Natural killer cell (primary cell): ENCODE measurements around the gene PLCD3. TPM values are rescaled to one million over a fixed set of nuclear protein-coding genes. Genes with fewer than 3 reads are reported as not detected.

Experiments
- ATAC-seq, 3 donors: fragments of 150-1000 bp in 2 of 3; fragments of 200-7000 bp in 1 of 3; cut with Tn5 transposase; 1 replicate in 1 of 3; 2 replicates in 2 of 3; pipeline ENCODE4 v1.10.0; 2021; ENCODE audit warnings: mild to moderate bottlenecking in 2 of 3, moderate library complexity in 2 of 3
- DNase-seq, 2 donors: peaks; one replicate each; pipeline versions ENCODE4 v3.0.0 to v3.0.0-alpha.2; 2013 to 2021; ENCODE audit warnings: mixed read lengths in 1 of 2
- H3K27ac ChIP-seq: one replicate; pipeline ENCODE4 v1.5.1; 2013; ENCODE audit warnings: mild to moderate bottlenecking, low read length
- H3K27me3 ChIP-seq: one replicate; pipeline ENCODE4 v1.6.1; 2013; ENCODE audit warnings: low read length; ENCODE audit not compliant: control insufficient read depth, insufficient read depth
- H3K36me3 ChIP-seq: one replicate; pipeline ENCODE4 v1.6.1; 2013; ENCODE audit warnings: low read length; ENCODE audit not compliant: control insufficient read depth, insufficient read depth
- H3K4me1 ChIP-seq: one replicate; pipeline ENCODE4 v1.6.1; 2013; ENCODE audit warnings: low read length; ENCODE audit not compliant: control insufficient read depth, insufficient read depth
- H3K4me3 ChIP-seq: one replicate; pipeline ENCODE4 v1.5.1; 2013; ENCODE audit warnings: low read length
- H3K9me3 ChIP-seq: one replicate; pipeline ENCODE4 v1.6.1; 2013; ENCODE audit warnings: low read length; ENCODE audit not compliant: control insufficient read depth, insufficient read depth
- H3K27ac Mint-ChIP-seq, 2 donors: one replicate each; pipeline ENCODE4 v1.8.0; 2022; ENCODE audit warnings: mild to moderate bottlenecking in 2 of 2, mixed read lengths in 2 of 2, moderate library complexity in 1 of 2
- H3K27me3 Mint-ChIP-seq, 2 donors: one replicate each; pipeline ENCODE4 v1.8.0; 2022; ENCODE audit warnings: low read depth in 2 of 2, mixed read lengths in 2 of 2
- H3K36me3 Mint-ChIP-seq: one replicate; pipeline ENCODE4 v1.8.0; 2022; ENCODE audit warnings: mixed read lengths
- H3K4me1 Mint-ChIP-seq, 2 donors: one replicate each; pipeline ENCODE4 v1.8.0; 2022; ENCODE audit warnings: mixed read lengths in 2 of 2
- H3K4me3 Mint-ChIP-seq: one replicate; pipeline ENCODE4 v1.8.0; 2022; ENCODE audit warnings: mild to moderate bottlenecking, moderate library complexity, mixed read lengths
- H3K9me3 Mint-ChIP-seq, 2 donors: one replicate each; pipeline ENCODE4 v1.8.0; 2022; ENCODE audit warnings: mixed read lengths in 2 of 2
- WGBS: methylation state at CpG from one replicate; pipeline ENCODE4 v1.1.7; 2013; ENCODE audit warnings: missing lambda C conversion rate; ENCODE audit not compliant: insufficient coverage; 5-methylcytosine and 5-hydroxymethylcytosine counted together
- intact Hi-C: fragments of 100-400 bp; cut with micrococcal nuclease; formaldehyde crosslinking; loops from one replicate; pipeline ENCODE4 v1.14.2; 2022
- total RNA-seq, 4 donors: library from RNA; stranded (reverse); fragments of 120-200 nt in 1 of 4; gene quantifications; one replicate each; pipeline versions ENCODE4 v1.2.3 to v1.2.4, GENCODE V29; 2013 to 2022
- TF ChIP-seq, protein P1 (sequence below): fragments of 200-600 bp; IDR thresholded peaks from one replicate; pipeline ENCODE4 v1.8.0; 2022; ENCODE audit warnings: antibody characterized with exemption

Gene PLCD3
- total RNA-seq, 3 donors from 2014 or later (not counting 1 experiment from before 2014, with no cell fraction given) = 2.5 to 2.9 (median 2.5) TPM

DNA sequence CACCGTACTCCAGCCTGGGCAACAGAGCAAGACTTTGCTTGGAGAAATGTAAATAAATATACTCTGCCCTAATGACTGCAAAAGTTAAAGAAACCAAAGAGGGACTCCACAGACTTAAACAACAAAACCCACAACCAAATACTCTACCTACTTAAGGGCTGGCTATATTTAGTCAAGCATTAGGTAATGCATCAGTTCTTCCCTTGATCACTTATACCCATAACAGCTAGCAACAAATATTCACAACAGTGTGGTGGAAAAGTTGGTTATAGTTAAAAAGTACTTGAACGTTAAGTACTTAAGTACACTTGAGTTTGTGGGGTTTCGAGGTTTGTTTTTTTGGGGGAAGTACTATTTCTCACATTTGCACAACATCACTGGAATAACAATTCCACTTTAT, 23.9 kb upstream of the PLCD3 start:
- TF ChIP-seq, protein P1, sequence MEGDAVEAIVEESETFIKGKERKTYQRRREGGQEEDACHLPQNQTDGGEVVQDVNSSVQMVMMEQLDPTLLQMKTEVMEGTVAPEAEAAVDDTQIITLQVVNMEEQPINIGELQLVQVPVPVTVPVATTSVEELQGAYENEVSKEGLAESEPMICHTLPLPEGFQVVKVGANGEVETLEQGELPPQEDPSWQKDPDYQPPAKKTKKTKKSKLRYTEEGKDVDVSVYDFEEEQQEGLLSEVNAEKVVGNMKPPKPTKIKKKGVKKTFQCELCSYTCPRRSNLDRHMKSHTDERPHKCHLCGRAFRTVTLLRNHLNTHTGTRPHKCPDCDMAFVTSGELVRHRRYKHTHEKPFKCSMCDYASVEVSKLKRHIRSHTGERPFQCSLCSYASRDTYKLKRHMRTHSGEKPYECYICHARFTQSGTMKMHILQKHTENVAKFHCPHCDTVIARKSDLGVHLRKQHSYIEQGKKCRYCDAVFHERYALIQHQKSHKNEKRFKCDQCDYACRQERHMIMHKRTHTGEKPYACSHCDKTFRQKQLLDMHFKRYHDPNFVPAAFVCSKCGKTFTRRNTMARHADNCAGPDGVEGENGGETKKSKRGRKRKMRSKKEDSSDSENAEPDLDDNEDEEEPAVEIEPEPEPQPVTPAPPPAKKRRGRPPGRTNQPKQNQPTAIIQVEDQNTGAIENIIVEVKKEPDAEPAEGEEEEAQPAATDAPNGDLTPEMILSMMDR = no peak
- Mint-ChIP-seq H3K36me3 (no peaks in the 10 kb centered on the region), H3K9me3 (no peaks in the 10 kb centered on the region), H3K4me3 (no peak overlapping the region), H3K27ac (no peak overlapping the region), H3K27me3 (no peaks in the 10 kb centered on the region), H3K4me1 (peaks cover 25 to 34% of the 10 kb centered on the region in 2 donors)
- Histone ChIP-seq H3K27ac (no peak overlapping the region), H3K9me3 (no peaks in the 10 kb centered on the region), H3K4me1 (peaks cover 16% of the 10 kb centered on the region), H3K27me3 (no peaks in the 10 kb centered on the region), H3K36me3 (peaks cover 3% of the 10 kb centered on the region), H3K4me3 (no peak overlapping the region)
- WGBS = no CpG with 5 or more reads among the region's 3 CpGs
- ATAC-seq (no peak), DNase-seq (no peak)
- intact Hi-C loops = no loop called here

DNA sequence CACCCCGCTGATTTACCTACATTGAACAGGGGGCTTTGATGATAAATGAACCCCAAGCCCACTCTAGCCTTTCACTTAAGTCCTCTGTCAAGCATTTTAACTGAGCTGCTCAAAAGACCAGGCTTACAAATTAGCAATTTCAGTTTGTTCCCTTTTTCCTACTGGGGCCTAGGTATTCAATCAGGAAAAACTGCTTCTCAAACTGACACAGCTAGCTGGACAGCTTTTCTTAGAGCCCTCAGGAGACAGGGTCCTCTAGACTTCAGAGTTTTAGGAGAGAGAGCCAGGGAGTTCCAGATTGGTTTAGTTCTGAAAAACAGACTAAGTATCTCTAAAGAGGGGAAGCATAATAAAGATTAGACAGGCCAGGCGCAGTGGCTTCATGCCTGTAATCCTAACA, 23.2 kb upstream of the PLCD3 start:
- peaks cover 30 to 37% of the 10 kb centered on the region in 2 donors for H3K4me1 Mint-ChIP-seq
- H3K9me3 ChIP-seq = no peaks in the 10 kb centered on the region
- TF ChIP-seq, protein P1 = no peak
- ATAC-seq (no peak), DNase-seq (no peak)
- intact Hi-C loops = no loop called here
- H3K36me3 ChIP-seq = peaks cover 3% of the 10 kb centered on the region
- H3K4me3 ChIP-seq = no peak overlapping the region
- H3K9me3 Mint-ChIP-seq = no peaks in the 10 kb centered on the region
- WGBS = 97% methylated on average over 2 of the region's 2 CpGs
- no peak overlapping the region for H3K4me3 Mint-ChIP-seq
- peaks cover 16% of the 10 kb centered on the region for H3K4me1 ChIP-seq
- no peaks in the 10 kb centered on the region for H3K27me3 Mint-ChIP-seq
- H3K27me3 ChIP-seq = no peaks in the 10 kb centered on the region
- no peaks in the 10 kb centered on the region for H3K36me3 Mint-ChIP-seq
- no peak overlapping the region for H3K27ac Mint-ChIP-seq
- no peak overlapping the region for H3K27ac ChIP-seq

DNA sequence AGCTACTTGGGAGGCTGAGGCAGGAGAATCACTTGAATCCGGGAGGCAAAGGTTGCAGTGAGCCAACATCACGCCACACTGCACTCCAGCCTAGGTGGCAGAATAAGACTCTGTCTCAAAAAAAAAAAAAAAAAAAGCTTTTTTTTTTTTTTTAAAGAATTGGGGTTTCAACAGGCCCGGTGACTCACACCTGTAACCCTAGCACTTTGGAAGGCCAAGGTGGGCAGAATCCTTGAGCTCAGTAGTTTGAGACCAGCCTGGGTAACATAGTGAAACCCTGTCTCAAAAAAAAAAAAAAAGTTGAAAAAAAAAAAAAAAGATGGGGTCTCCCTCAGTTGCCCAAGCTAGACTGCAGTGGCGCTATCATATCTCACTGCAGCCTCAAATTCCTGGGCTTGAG, 22.7 kb upstream of the PLCD3 start:
- Histone ChIP-seq H3K4me1 (peaks cover 19% of the 10 kb centered on the region), H3K9me3 (no peaks in the 10 kb centered on the region), H3K36me3 (peaks cover 3% of the 10 kb centered on the region), H3K27me3 (no peaks in the 10 kb centered on the region), H3K27ac (no peak overlapping the region), H3K4me3 (no peak overlapping the region)
- Mint-ChIP-seq H3K36me3 (no peaks in the 10 kb centered on the region), H3K27ac (no peak overlapping the region), H3K9me3 (no peaks in the 10 kb centered on the region), H3K4me3 (no peak overlapping the region), H3K27me3 (no peaks in the 10 kb centered on the region), H3K4me1 (peaks cover 27 to 34% of the 10 kb centered on the region in 2 donors)
- DNase-seq = peak in 1 of 2 donors; percentile 31
- intact Hi-C loops = no loop called here
- 80% methylated on average over 2 of the region's 4 CpGs for WGBS
- peak in 1 of 3 donors; percentile 8 for ATAC-seq
- TF ChIP-seq, protein P1 = no peak
